ENCODE data around the gene PAPPA. TPM values are rescaled to one million over a fixed set of nuclear protein-coding genes. Genes with fewer than 3 reads are reported as not detected.

The PAPPA gene
- total and polyA plus RNA-seq, 9 of the 15 experiments (the other 6 are each of a cell fraction or from before 2014, with no cell fraction given): 0.06 to 0.18 (median 0.11) TPM

- peak; percentile 51; the same call in 1 of the 2 replicates for TF ChIP-seq ZBTB40 (IDR thresholded peaks at IDR 0.05)
- TF ChIP-seq ZBTB40 (CRISPR knock-in tag; IDR thresholded peaks at IDR 0.05): no peak
- TF ChIP-seq NFE2 (IDR thresholded peaks at IDR 0.05; ENCODE audit: low read depth): no peak
- TF ChIP-seq, protein P1, sequence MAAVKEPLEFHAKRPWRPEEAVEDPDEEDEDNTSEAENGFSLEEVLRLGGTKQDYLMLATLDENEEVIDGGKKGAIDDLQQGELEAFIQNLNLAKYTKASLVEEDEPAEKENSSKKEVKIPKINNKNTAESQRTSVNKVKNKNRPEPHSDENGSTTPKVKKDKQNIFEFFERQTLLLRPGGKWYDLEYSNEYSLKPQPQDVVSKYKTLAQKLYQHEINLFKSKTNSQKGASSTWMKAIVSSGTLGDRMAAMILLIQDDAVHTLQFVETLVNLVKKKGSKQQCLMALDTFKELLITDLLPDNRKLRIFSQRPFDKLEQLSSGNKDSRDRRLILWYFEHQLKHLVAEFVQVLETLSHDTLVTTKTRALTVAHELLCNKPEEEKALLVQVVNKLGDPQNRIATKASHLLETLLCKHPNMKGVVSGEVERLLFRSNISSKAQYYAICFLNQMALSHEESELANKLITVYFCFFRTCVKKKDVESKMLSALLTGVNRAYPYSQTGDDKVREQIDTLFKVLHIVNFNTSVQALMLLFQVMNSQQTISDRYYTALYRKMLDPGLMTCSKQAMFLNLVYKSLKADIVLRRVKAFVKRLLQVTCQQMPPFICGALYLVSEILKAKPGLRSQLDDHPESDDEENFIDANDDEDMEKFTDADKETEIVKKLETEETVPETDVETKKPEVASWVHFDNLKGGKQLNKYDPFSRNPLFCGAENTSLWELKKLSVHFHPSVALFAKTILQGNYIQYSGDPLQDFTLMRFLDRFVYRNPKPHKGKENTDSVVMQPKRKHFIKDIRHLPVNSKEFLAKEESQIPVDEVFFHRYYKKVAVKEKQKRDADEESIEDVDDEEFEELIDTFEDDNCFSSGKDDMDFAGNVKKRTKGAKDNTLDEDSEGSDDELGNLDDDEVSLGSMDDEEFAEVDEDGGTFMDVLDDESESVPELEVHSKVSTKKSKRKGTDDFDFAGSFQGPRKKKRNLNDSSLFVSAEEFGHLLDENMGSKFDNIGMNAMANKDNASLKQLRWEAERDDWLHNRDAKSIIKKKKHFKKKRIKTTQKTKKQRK (IDR thresholded peaks at IDR 0.05; ENCODE audit: borderline replicate concordance, low read depth, low read length): no peak
- no peak for TF ChIP-seq ATF7 (IDR thresholded peaks at IDR 0.05)
- TF ChIP-seq ZNF707 (CRISPR knock-in tag; conservative IDR thresholded peaks at IDR 0.05): no peak
- peak; percentile 76 for TF ChIP-seq FOSL1 (tag; conservative IDR thresholded peaks at IDR 0.05)
- no peak for TF ChIP-seq ZNF174 (CRISPR knock-in tag; IDR thresholded peaks at IDR 0.05)
- no peak for TF ChIP-seq MEF2A (IDR thresholded peaks at IDR 0.05; ENCODE audit: control insufficient read depth, low read depth, low read length)
- no peak for TF ChIP-seq ATF1 (CRISPR knock-in tag; IDR thresholded peaks at IDR 0.05)
- TF ChIP-seq ATF1 (tag; IDR thresholded peaks at IDR 0.05): no peak
- TF ChIP-seq ZNF23 (CRISPR knock-in tag; IDR thresholded peaks at IDR 0.05): no peak
- TF ChIP-seq C11orf30 (IDR thresholded peaks at IDR 0.05; ENCODE audit: low read depth): peak; percentile 28; the same call in 1 of the 2 replicates
- TF ChIP-seq ZBTB9 (CRISPR knock-in tag; IDR thresholded peaks at IDR 0.05): no peak
- TF ChIP-seq NCOA6 (IDR thresholded peaks at IDR 0.05): no peak
Observed at GRCh38 chr9:116208417-116209232, 55.0 kb downstream of the PAPPA start (continued).
